SK-N-SH treated with all-trans-retinoic acid at 6 μM for 48 hours (cell line): ENCODE results near the gene IQCH.

ENCODE experiments used
- ATAC-seq: fragments of 200-7000 bp; cut with Tn5 transposase; 3 replicates; pipeline ENCODE4 v1.9.1; 2020; ENCODE audit warnings: mild to moderate bottlenecking, moderate library complexity
- ARNTL ChIP-seq: fragments of 450-650 bp; formaldehyde crosslinking; IDR thresholded peaks from 2 replicates; pipeline ENCODE4 v1.5.0; 2020; ENCODE audit warnings: low read depth, mild to moderate bottlenecking, moderate library complexity, borderline replicate concordance
- BACH2 ChIP-seq: fragments of 250-450 bp; sonication (Bioruptor Pico); IDR thresholded peaks from 2 replicates; pipeline ENCODE4 v1.9.0; 2021; ENCODE audit warnings: mild to moderate bottlenecking, borderline replicate concordance
- CSDC2 ChIP-seq: fragments of 250-450 bp; sonication (Bioruptor Pico); IDR thresholded peaks from 2 replicates; pipeline ENCODE4 v1.5.0; 2020; ENCODE audit warnings: mild to moderate bottlenecking, moderate library complexity
- ESRRG ChIP-seq: fragments of 250-450 bp; sonication (Bioruptor Pico); IDR thresholded peaks from 2 replicates; pipeline ENCODE4 v1.6.1; 2021; ENCODE audit warnings: mild to moderate bottlenecking
- GLIS3 ChIP-seq: fragments of 250-450 bp; sonication (Bioruptor Pico); IDR thresholded peaks from 2 replicates; pipeline ENCODE4 v1.5.0; 2020; ENCODE audit warnings: mild to moderate bottlenecking, moderate library complexity
- ISL1 ChIP-seq: fragments of 250-450 bp; sonication (Bioruptor Pico); IDR thresholded peaks from 2 replicates; pipeline ENCODE4 v2.1.2; 2022; ENCODE audit warnings: mild to moderate bottlenecking, moderate library complexity
- OSR1 ChIP-seq: fragments of 250-450 bp; sonication (Bioruptor Pico); IDR thresholded peaks from 2 replicates; pipeline ENCODE4 v1.8.0; 2022; ENCODE audit warnings: moderate library complexity, mild to moderate bottlenecking, inconsistent platforms
- PATZ1 ChIP-seq: fragments of 250-450 bp; sonication (Bioruptor Pico); IDR thresholded peaks from 2 replicates; pipeline ENCODE4 v1.8.0; 2020; ENCODE audit warnings: mild to moderate bottlenecking, moderate library complexity, borderline replicate concordance
- PPARA ChIP-seq: fragments of 250-450 bp; sonication (Bioruptor Pico); IDR thresholded peaks from 2 replicates; pipeline ENCODE4 v1.5.0; 2020; ENCODE audit warnings: mild to moderate bottlenecking, borderline replicate concordance
- RARB ChIP-seq: fragments of 250-450 bp; sonication (Bioruptor Pico); IDR thresholded peaks from 2 replicates; pipeline ENCODE4 v1.8.0; 2021; ENCODE audit warnings: mild to moderate bottlenecking, moderate library complexity
- SNAI2 ChIP-seq: fragments of 250-450 bp; sonication (Bioruptor Pico); IDR thresholded peaks from 2 replicates; pipeline ENCODE4 v1.5.0; 2020; ENCODE audit warnings: mild to moderate bottlenecking, moderate library complexity
- TCF4 ChIP-seq: fragments of 250-450 bp; sonication (Bioruptor Pico); IDR thresholded peaks from 2 replicates; pipeline ENCODE4 v1.8.0; 2021; ENCODE audit warnings: mild to moderate bottlenecking, moderate library complexity, borderline replicate concordance
- ZC3H10 ChIP-seq: fragments of 250-450 bp; sonication (Bioruptor Pico); IDR thresholded peaks from 2 replicates; pipeline ENCODE4 v1.5.1; 2021; ENCODE audit warnings: mild to moderate bottlenecking, moderate library complexity
- ZFP3 ChIP-seq: fragments of 250-450 bp; sonication (Bioruptor Pico); IDR thresholded peaks from 2 replicates; pipeline ENCODE4 v1.5.0; 2020; ENCODE audit warnings: mild to moderate bottlenecking, moderate library complexity
- ZFP30 ChIP-seq: fragments of 450-650 bp; formaldehyde crosslinking; IDR thresholded peaks from 2 replicates; pipeline ENCODE4 v1.5.0; 2022; ENCODE audit warnings: mild to moderate bottlenecking, moderate library complexity
- ZNF565 ChIP-seq: fragments of 450-650 bp; formaldehyde crosslinking; conservative IDR thresholded peaks from 2 replicates; pipeline ENCODE4 v1.5.0; 2020; ENCODE audit warnings: low read depth, mild to moderate bottlenecking, moderate library complexity
- ZNF70 ChIP-seq: fragments of 450-650 bp; formaldehyde crosslinking; IDR thresholded peaks from 2 replicates; pipeline ENCODE4 v1.5.0; 2020; ENCODE audit warnings: mild to moderate bottlenecking, moderate library complexity
- ZNF8 ChIP-seq: fragments of 450-650 bp; formaldehyde crosslinking; IDR thresholded peaks from 2 replicates; pipeline ENCODE4 v1.5.0; 2020; ENCODE audit warnings: mild to moderate bottlenecking, moderate library complexity
- TF ChIP-seq, protein P1 (sequence below): fragments of 250-450 bp; sonication (Bioruptor Pico); IDR thresholded peaks from 2 replicates; pipeline ENCODE4 v1.5.1; 2020; ENCODE audit warnings: low read depth, mild to moderate bottlenecking, moderate library complexity
- TF ChIP-seq, protein P2 (sequence below): fragments of 250-450 bp; sonication (Bioruptor Pico); IDR thresholded peaks from 2 replicates; pipeline ENCODE4 v1.5.0; 2020; ENCODE audit warnings: mild to moderate bottlenecking, moderate library complexity
- TF ChIP-seq, protein P3 (sequence below): fragments of 250-450 bp; sonication (Bioruptor Pico); IDR thresholded peaks from 2 replicates; pipeline ENCODE4 v1.5.1; 2021; ENCODE audit warnings: mild to moderate bottlenecking, moderate library complexity
- TF ChIP-seq, protein P4 (sequence below): fragments of 250-450 bp; sonication (Bioruptor Pico); IDR thresholded peaks from 2 replicates; pipeline ENCODE4 v1.8.0; 2021; ENCODE audit warnings: low read depth, mild to moderate bottlenecking, moderate library complexity, borderline replicate concordance

Gene IQCH

DNA sequence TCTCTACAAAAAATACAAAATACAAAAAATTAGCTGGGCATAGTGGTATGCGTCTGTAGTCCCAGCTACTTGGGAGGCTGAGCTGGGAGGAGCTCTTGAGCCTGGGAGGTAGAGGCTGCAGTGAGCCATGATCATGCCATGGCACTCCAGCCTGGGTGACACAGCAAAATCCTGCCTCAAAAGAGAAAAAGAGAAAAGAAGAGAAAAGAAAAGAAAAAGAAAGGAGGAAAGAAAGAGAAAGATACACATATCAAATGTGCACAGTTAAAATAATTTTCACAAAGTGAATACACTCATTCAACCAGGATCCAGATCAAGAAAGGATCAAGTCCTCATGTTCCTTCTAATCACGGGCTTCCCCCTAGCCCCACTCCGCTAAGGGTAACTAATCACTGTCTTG is 260.5 kb downstream of the IQCH start:
- no peak for TF ChIP-seq TCF4
- no peak for TF ChIP-seq ESRRG (CRISPR knock-in tag)
- TF ChIP-seq ZFP3 (CRISPR knock-in tag) = no peak
- TF ChIP-seq, protein P1, sequence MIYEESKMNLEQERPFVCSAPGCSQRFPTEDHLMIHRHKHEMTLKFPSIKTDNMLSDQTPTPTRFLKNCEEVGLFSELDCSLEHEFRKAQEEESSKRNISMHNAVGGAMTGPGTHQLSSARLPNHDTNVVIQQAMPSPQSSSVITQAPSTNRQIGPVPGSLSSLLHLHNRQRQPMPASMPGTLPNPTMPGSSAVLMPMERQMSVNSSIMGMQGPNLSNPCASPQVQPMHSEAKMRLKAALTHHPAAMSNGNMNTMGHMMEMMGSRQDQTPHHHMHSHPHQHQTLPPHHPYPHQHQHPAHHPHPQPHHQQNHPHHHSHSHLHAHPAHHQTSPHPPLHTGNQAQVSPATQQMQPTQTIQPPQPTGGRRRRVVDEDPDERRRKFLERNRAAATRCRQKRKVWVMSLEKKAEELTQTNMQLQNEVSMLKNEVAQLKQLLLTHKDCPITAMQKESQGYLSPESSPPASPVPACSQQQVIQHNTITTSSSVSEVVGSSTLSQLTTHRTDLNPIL (CRISPR knock-in tag) = no peak
- TF ChIP-seq CSDC2 (CRISPR knock-in tag) = no peak
- TF ChIP-seq, protein P2, sequence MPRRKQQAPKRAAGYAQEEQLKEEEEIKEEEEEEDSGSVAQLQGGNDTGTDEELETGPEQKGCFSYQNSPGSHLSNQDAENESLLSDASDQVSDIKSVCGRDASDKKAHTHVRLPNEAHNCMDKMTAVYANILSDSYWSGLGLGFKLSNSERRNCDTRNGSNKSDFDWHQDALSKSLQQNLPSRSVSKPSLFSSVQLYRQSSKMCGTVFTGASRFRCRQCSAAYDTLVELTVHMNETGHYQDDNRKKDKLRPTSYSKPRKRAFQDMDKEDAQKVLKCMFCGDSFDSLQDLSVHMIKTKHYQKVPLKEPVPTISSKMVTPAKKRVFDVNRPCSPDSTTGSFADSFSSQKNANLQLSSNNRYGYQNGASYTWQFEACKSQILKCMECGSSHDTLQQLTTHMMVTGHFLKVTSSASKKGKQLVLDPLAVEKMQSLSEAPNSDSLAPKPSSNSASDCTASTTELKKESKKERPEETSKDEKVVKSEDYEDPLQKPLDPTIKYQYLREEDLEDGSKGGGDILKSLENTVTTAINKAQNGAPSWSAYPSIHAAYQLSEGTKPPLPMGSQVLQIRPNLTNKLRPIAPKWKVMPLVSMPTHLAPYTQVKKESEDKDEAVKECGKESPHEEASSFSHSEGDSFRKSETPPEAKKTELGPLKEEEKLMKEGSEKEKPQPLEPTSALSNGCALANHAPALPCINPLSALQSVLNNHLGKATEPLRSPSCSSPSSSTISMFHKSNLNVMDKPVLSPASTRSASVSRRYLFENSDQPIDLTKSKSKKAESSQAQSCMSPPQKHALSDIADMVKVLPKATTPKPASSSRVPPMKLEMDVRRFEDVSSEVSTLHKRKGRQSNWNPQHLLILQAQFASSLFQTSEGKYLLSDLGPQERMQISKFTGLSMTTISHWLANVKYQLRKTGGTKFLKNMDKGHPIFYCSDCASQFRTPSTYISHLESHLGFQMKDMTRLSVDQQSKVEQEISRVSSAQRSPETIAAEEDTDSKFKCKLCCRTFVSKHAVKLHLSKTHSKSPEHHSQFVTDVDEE (CRISPR knock-in tag) = no peak
- TF ChIP-seq ZNF8 (CRISPR knock-in tag) = no peak
- TF ChIP-seq ISL1 (CRISPR knock-in tag) = no peak
- TF ChIP-seq ZNF70 (CRISPR knock-in tag) = no peak
- TF ChIP-seq OSR1 (CRISPR knock-in tag) = no peak
- ATAC-seq = no peak

GRCh38 chr15:67515557-67515956 is 261.0 kb downstream of the IQCH start:
- TF ChIP-seq TCF4 (no peak), ZNF70 (CRISPR knock-in tag) (no peak), OSR1 (CRISPR knock-in tag) (no peak), PATZ1 (CRISPR knock-in tag) (no peak), SNAI2 (no peak)
- TF ChIP-seq, protein P1 (CRISPR knock-in tag) = no peak
- ATAC-seq = no peak

DNA sequence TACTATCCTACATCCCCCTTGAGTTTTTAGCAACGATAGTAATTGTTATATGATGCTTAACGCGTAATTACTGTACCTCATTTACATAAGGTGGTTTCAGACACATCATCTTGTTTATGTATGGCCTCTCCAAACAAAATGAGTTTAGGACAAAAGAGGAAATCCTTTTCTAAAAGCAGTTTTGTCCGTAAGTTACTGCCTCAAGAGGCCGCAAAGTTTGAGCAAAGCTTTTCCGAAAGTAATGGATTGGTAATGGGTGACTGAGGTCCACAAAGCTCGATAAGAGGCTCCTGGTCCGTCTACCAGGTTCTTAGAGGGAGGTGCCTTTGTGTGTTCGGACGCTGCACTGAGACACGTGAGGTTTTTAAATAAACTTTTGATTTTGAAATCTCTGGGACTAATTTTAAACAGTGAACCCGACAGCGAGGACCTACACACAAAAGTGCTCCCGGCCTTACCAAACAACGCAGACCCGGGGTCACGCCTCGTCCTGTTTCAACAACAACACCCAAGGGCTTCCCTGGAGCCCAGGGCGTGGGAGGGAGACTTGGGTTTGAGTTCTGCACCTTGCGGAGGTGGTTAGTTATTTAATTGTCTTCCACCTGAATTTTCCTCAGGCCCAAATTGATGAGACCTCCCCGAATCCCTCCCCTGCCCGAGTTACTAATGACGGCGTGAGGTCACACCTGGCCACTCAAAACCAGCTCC is 265.9 kb downstream of the IQCH start:
- ATAC-seq = no peak
- TF ChIP-seq, protein P3, sequence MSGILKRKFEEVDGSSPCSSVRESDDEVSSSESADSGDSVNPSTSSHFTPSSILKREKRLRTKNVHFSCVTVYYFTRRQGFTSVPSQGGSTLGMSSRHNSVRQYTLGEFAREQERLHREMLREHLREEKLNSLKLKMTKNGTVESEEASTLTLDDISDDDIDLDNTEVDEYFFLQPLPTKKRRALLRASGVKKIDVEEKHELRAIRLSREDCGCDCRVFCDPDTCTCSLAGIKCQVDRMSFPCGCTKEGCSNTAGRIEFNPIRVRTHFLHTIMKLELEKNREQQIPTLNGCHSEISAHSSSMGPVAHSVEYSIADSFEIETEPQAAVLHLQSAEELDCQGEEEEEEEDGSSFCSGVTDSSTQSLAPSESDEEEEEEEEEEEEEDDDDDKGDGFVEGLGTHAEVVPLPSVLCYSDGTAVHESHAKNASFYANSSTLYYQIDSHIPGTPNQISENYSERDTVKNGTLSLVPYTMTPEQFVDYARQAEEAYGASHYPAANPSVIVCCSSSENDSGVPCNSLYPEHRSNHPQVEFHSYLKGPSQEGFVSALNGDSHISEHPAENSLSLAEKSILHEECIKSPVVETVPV (CRISPR knock-in tag) = no peak
- TF ChIP-seq BACH2 (CRISPR knock-in tag) (no peak), ZFP30 (CRISPR knock-in tag) (no peak), ZNF8 (CRISPR knock-in tag) (no peak), RARB (CRISPR knock-in tag) (no peak), ZNF565 (CRISPR knock-in tag) (no peak), ISL1 (CRISPR knock-in tag) (no peak), PPARA (CRISPR knock-in tag) (no peak), PATZ1 (CRISPR knock-in tag) (no peak), ZC3H10 (CRISPR knock-in tag) (no peak), ESRRG (CRISPR knock-in tag) (no peak), CSDC2 (CRISPR knock-in tag) (no peak), SNAI2 (no peak), ARNTL (CRISPR knock-in tag) (no peak), ZFP3 (CRISPR knock-in tag) (no peak), GLIS3 (no peak), ZNF70 (CRISPR knock-in tag) (no peak), OSR1 (CRISPR knock-in tag) (no peak)
- TF ChIP-seq, protein P4, sequence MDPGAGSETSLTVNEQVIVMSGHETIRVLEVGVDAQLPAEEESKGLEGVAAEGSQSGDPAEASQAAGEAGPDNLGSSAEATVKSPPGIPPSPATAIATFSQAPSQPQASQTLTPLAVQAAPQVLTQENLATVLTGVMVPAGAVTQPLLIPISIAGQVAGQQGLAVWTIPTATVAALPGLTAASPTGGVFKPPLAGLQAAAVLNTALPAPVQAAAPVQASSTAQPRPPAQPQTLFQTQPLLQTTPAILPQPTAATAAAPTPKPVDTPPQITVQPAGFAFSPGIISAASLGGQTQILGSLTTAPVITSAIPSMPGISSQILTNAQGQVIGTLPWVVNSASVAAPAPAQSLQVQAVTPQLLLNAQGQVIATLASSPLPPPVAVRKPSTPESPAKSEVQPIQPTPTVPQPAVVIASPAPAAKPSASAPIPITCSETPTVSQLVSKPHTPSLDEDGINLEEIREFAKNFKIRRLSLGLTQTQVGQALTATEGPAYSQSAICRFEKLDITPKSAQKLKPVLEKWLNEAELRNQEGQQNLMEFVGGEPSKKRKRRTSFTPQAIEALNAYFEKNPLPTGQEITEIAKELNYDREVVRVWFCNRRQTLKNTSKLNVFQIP (CRISPR knock-in tag) = no peak
- TF ChIP-seq, protein P1 (CRISPR knock-in tag) = no peak
